Vagina (tissue), 2 donors: ENCODE results near the gene RBBP8.

Source experiments
- POLR2A ChIP-seq, 2 donors: fragments of 450-650 bp; IDR thresholded peaks; one replicate each; pipeline ENCODE4 v1.6.1; 2017; ENCODE audit warnings: antibody characterized with exemption in 2 of 2, mild to moderate bottlenecking in 2 of 2, moderate library complexity in 2 of 2
- TF ChIP-seq, protein P1 (sequence below), 3 experiments: fragments of 450-650 bp in 2 of 3; fragments of 200-600 bp in 1 of 3; sonication (generic) in 1 of 3; IDR thresholded peaks; one replicate each; pipeline ENCODE4 v1.5.1; 2017 to 2019; ENCODE audit warnings: antibody characterized with exemption in 3 of 3, mild to moderate bottlenecking in 2 of 3, moderate library complexity in 2 of 3

DNA sequence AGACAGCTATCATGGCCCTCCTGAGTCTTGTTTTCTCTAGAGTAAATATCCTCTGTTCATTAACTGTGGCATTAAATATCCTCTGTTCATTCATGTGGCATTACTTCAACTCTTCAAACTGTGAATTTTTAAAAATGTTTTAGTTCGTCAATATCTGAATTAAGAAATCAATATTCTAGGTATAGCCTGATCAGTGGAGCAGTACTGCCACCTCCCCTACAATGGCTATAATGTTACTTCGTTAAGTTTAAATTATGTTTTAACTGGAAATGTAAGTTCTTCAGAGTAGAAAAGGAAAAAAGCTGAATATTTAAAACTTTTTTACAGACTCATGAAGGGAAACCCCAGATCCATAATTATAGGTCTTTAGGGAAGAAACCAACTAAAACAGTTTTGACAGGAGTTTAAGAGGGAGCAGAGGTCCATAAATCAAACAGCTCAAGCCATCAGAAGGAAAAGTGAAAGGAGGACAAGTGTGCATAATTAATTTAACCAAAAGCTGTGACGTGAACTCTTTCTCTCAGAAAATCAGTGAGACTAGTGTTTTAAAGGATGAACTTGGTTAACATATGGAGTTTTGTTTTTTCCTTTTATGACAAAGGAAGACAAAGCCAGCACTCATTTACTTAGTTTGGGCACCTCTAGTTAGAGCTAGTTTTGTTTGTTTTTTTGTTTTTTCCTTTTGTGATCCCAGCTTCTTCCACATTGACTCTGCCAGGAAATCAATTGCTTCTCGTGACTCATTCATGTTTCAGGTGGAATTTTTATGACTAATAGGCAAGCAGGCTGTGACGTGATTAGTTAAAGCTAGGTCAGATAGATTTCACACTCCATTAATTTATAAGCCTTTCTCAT is 44.9 kb downstream of the RBBP8 start:
- TF ChIP-seq, protein P1, sequence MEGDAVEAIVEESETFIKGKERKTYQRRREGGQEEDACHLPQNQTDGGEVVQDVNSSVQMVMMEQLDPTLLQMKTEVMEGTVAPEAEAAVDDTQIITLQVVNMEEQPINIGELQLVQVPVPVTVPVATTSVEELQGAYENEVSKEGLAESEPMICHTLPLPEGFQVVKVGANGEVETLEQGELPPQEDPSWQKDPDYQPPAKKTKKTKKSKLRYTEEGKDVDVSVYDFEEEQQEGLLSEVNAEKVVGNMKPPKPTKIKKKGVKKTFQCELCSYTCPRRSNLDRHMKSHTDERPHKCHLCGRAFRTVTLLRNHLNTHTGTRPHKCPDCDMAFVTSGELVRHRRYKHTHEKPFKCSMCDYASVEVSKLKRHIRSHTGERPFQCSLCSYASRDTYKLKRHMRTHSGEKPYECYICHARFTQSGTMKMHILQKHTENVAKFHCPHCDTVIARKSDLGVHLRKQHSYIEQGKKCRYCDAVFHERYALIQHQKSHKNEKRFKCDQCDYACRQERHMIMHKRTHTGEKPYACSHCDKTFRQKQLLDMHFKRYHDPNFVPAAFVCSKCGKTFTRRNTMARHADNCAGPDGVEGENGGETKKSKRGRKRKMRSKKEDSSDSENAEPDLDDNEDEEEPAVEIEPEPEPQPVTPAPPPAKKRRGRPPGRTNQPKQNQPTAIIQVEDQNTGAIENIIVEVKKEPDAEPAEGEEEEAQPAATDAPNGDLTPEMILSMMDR (IDR thresholded peaks at IDR 0.05): no peak
- TF ChIP-seq POLR2A (IDR thresholded peaks at IDR 0.05): no peak
